ENCODE data around the gene ARHGAP44. TPM values are rescaled to one million over a fixed set of nuclear protein-coding genes. Genes with fewer than 3 reads are reported as not detected.

The ARHGAP44 gene
- total RNA-seq, 2 experiments from 2014 or later = not detected

- H3K27ac ChIP-seq (ENCODE audit: low read depth in 1 of 2, low read length in 2 of 2) = no peak overlapping the region
- ChIA-PET POLR2A (no interaction called here), CTCF (no interaction called here)
- Mint-ChIP-seq H3K4me3 (no peak overlapping the region), H3K27me3 (no peaks in the 10 kb centered on the region), H3K9me3 (peaks cover 14% of the 10 kb centered on the region), H3K4me1 (ENCODE audit: low read depth) (no peaks in the 10 kb centered on the region), H3K36me3 (ENCODE audit: low read depth) (no peaks in the 10 kb centered on the region), H3K27ac (no peak overlapping the region)
- H3K36me3 ChIP-seq (ENCODE audit: insufficient read depth, low read length) = no peaks in the 10 kb centered on the region
- no peak for DNase-seq
- no peak for TF ChIP-seq CTCF (IDR thresholded peaks at IDR 0.05)
- H3K4me3 ChIP-seq (ENCODE audit: low read length) = no peak overlapping the region
- no peaks in the 10 kb centered on the region for H3K27me3 ChIP-seq (ENCODE audit: control insufficient read depth in 1 of 2, insufficient read depth in 2 of 2, low read length in 2 of 2)
- no peaks in the 10 kb centered on the region for H3K9me3 ChIP-seq (ENCODE audit: control insufficient read depth in 1 of 2, insufficient read depth in 1 of 2, low read length in 2 of 2)
- intact Hi-C loops (cut with DNase I, micrococcal nuclease) = no loop called here
- no peak for ATAC-seq (ENCODE audit: poor library complexity)
- no peaks in the 10 kb centered on the region for H3K4me1 ChIP-seq (ENCODE audit: insufficient read depth, low read length)
Measured at GRCh38 chr17:12815642-12816141, 26.4 kb downstream of the ARHGAP44 start.

GRCh38 chr17:12821376-12821940, 32.2 kb downstream of the ARHGAP44 start:
- Histone ChIP-seq H3K36me3 (ENCODE audit: insufficient read depth, low read length) (no peaks in the 10 kb centered on the region), H3K4me3 (ENCODE audit: low read length) (no peak overlapping the region), H3K27me3 (ENCODE audit: control insufficient read depth in 1 of 2, insufficient read depth in 2 of 2, low read length in 2 of 2) (no peaks in the 10 kb centered on the region), H3K4me1 (ENCODE audit: insufficient read depth, low read length) (no peaks in the 10 kb centered on the region), H3K9me3 (ENCODE audit: control insufficient read depth in 1 of 2, insufficient read depth in 1 of 2, low read length in 2 of 2) (no peaks in the 10 kb centered on the region), H3K27ac (ENCODE audit: low read depth in 1 of 2, low read length in 2 of 2) (no peak overlapping the region)
- no peak for TF ChIP-seq CTCF (IDR thresholded peaks at IDR 0.05)
- Mint-ChIP-seq H3K4me3 (no peak overlapping the region), H3K9me3 (peaks cover 6% of the 10 kb centered on the region), H3K36me3 (ENCODE audit: low read depth) (no peaks in the 10 kb centered on the region), H3K27ac (no peak overlapping the region), H3K27me3 (no peaks in the 10 kb centered on the region), H3K4me1 (ENCODE audit: low read depth) (no peaks in the 10 kb centered on the region)
- POLR2A ChIA-PET = no interaction called here
- no peak for DNase-seq
- no peak for ATAC-seq (ENCODE audit: poor library complexity)
- CTCF ChIA-PET = no interaction called here
- intact Hi-C loops (cut with DNase I, micrococcal nuclease) = no loop called here

GRCh38 chr17:12826431-12826830, 37.1 kb downstream of the ARHGAP44 start:
- Mint-ChIP-seq H3K9me3 (peaks cover 9% of the 10 kb centered on the region), H3K4me1 (ENCODE audit: low read depth) (no peaks in the 10 kb centered on the region), H3K4me3 (no peak overlapping the region), H3K36me3 (ENCODE audit: low read depth) (no peaks in the 10 kb centered on the region), H3K27ac (no peak overlapping the region), H3K27me3 (no peaks in the 10 kb centered on the region)
- peaks cover 0 to 15% of the 10 kb centered on the region in 2 experiments for H3K9me3 ChIP-seq (ENCODE audit: control insufficient read depth in 1 of 2, insufficient read depth in 1 of 2, low read length in 2 of 2)
- POLR2A ChIA-PET = no interaction called here
- H3K36me3 ChIP-seq (ENCODE audit: insufficient read depth, low read length) = no peaks in the 10 kb centered on the region
- CTCF ChIA-PET = no interaction called here
- no peaks in the 10 kb centered on the region for H3K27me3 ChIP-seq (ENCODE audit: control insufficient read depth in 1 of 2, insufficient read depth in 2 of 2, low read length in 2 of 2)
- no peaks in the 10 kb centered on the region for H3K4me1 ChIP-seq (ENCODE audit: insufficient read depth, low read length)
- no peak overlapping the region for H3K27ac ChIP-seq (ENCODE audit: low read depth in 1 of 2, low read length in 2 of 2)
- no peak for TF ChIP-seq CTCF (IDR thresholded peaks at IDR 0.05)
- no peak overlapping the region for H3K4me3 ChIP-seq (ENCODE audit: low read length)
- DNase-seq (no peak), ATAC-seq (ENCODE audit: poor library complexity) (no peak)
- intact Hi-C loops (cut with DNase I, micrococcal nuclease) = no loop called here

Measured in CD4-positive, alpha-beta T cell (primary cell).